IPS-NIHi7 (cell line): Measurements from ENCODE around the gene MAL.

Experiments used
- DNase-seq: peaks from one replicate; pipeline ENCODE4 v3.0.0; 2012; ENCODE audit warnings: mixed read lengths; ENCODE audit errors: extremely low spot score

The MAL gene

GRCh38 chr2:95025406-95026319, at the start of gene MAL:
TSS of gene MAL (plus strand) at chr2:95025708. CDS start at chr2:95025793, 85 bp downstream.
- peak; percentile 58 for DNase-seq

GRCh38 chr2:94977826-94978225, 47.7 kb upstream of the MAL start:
- DNase-seq, result no peak

GRCh38 chr2:94978917-94979316, 46.6 kb upstream of the MAL start:
- DNase-seq, result no peak

- DNase-seq, result no peak
These were observed 45.8 kb upstream of the MAL start for GRCh38 chr2:94979406-94980375.

GRCh38 chr2:94980406-94980805, 45.1 kb upstream of the MAL start:
- no peak for DNase-seq

- no peak for DNase-seq
These were observed 43.4 kb upstream of the MAL start for GRCh38 chr2:94982156-94982555.

GRCh38 chr2:94982675-94983074, 42.8 kb upstream of the MAL start:
- DNase-seq, result no peak

- DNase-seq, result no peak
These were observed 40.4 kb upstream of the MAL start for GRCh38 chr2:94984964-94985575.

GRCh38 chr2:94985636-94986035, 39.9 kb upstream of the MAL start:
- no peak for DNase-seq

GRCh38 chr2:94986392-94986963, 39.0 kb upstream of the MAL start:
- DNase-seq, result peak; percentile 78

GRCh38 chr2:94987074-94988020, 38.2 kb upstream of the MAL start:
- DNase-seq, result no peak

GRCh38 chr2:94990956-94991355, 34.6 kb upstream of the MAL start:
- DNase-seq, result no peak

GRCh38 chr2:94992360-94992759, 33.1 kb upstream of the MAL start:
- no peak for DNase-seq

GRCh38 chr2:94993176-94994062, 32.1 kb upstream of the MAL start:
- DNase-seq, result no peak

GRCh38 chr2:94994063-94994913, 31.2 kb upstream of the MAL start:
- DNase-seq, result no peak

- DNase-seq, result no peak
These were observed 30.5 kb upstream of the MAL start for GRCh38 chr2:94994914-94995552.

GRCh38 chr2:94995553-94996304, 29.8 kb upstream of the MAL start:
- DNase-seq, result no peak
